AG04450 (cell line): ENCODE measurements around the gene ARHGEF12. TPM values are rescaled to one million over a fixed set of nuclear protein-coding genes. Genes with fewer than 3 reads are reported as not detected.

Experiments
- CTCF ChIA-PET: fragments of 300-600, 350-600 bp; formaldehyde crosslinking; extraction: SDS; loops from one replicate; lab custom pipeline; 2022; ENCODE audit warnings: antibody characterized with exemption, inconsistent platforms; lab: Charles Lee
- POLR2A ChIA-PET: fragments of 350-600 bp; formaldehyde crosslinking; extraction: SDS; loops from one replicate; lab custom pipeline; 2021; ENCODE audit warnings: antibody characterized with exemption, inconsistent platforms; lab: Yijun Ruan, JAX
- DNase-seq: peaks from one replicate; pipeline ENCODE4 v3.0.0-alpha.2; 2011; ENCODE audit warnings: low read depth, low spot score
- H3K27ac ChIP-seq: one replicate; pipeline ENCODE4 v1.5.1; 2012; ENCODE audit warnings: low read depth, low read length, control low read depth
- H3K27me3 ChIP-seq: one replicate; pipeline ENCODE4 v1.6.0; 2012; ENCODE audit warnings: low read length; ENCODE audit not compliant: control insufficient read depth, insufficient read depth
- H3K4me3 ChIP-seq: 2 replicates; pipeline ENCODE4 v1.5.1; 2011; ENCODE audit warnings: mild to moderate bottlenecking, low read depth, low read length, control low read depth
- H3K9me3 ChIP-seq: 2 replicates; pipeline ENCODE4 v1.5.1; 2012; ENCODE audit warnings: low read length; ENCODE audit not compliant: control insufficient read depth, insufficient read depth
- CTCF ChIP-seq: IDR thresholded peaks from 2 replicates; pipeline ENCODE4 v1.5.1; 2011; ENCODE audit warnings: low read depth, low read length, control low read depth, inconsistent platforms
- polyA plus RNA-seq: library from polyadenylated mRNA; depleted of rRNA; stranded (reverse); fragments of >200 nt; gene quantifications from 2 replicates; pipeline ENCODE4 v1.2.3, GENCODE V29; 2011

ARHGEF12 gene
- polyA plus RNA-seq, 1 experiment = 64.8 TPM

DNA sequence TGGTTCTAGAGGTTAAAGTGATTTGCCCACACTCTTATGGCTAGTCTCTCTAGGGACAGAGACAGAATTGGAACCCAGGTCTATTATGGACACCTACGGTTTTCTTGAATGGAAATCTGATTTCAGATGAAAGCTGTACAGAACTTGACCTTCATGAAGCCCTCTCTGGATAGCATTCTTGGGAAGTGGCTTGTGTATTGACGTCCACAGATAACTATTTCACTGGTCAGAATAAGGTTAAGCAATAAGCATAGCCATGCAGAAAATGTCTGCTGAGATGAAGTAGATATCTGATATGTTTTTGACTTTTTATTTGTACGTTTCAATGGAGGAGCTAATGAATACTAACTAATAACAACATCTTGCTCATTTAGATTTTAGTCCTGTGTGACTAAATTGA lies 10.0 kb upstream of the ARHGEF12 start:
- TF ChIP-seq CTCF = no peak
- peak overlapping the region; percentile 83 for H3K27ac ChIP-seq
- H3K27me3 ChIP-seq = no peaks in the 10 kb centered on the region
- H3K4me3 ChIP-seq = peak overlapping the region; percentile 70
- no peaks in the 10 kb centered on the region for H3K9me3 ChIP-seq
- no peak for DNase-seq
- POLR2A ChIA-PET = interaction anchor here (1.0 kb wide), 1 partner anchor 26 kb away, joined by 3 read pairs; no protein-coding TSS in a partner anchor
- CTCF ChIA-PET = interaction anchor here (1.2 to 2.7 kb wide), 4 partner anchors 9 to 26 kb away, joined by 4 to 23 read pairs (median 8); no protein-coding TSS in a partner anchor

DNA sequence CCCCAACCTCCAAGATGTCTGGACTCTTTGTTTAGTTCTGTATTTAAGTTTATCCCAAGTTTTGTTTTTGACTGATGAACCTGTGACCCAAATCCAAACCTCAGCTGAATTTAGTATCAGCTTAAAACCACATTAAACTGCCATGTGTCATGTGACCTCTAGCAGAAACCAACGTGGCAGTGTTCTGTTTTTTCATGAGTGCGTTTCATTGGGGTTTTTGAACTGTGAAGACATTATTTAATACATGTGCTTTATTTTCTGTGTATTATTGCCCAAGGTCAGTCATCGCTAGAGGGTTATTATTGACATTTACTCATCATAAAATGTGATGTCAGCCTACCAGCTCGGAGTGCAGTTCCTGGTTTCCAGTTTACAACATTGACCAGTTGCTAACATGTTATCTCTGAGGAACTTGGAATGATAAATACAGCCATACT lies 9.3 kb upstream of the ARHGEF12 start:
- no peak for DNase-seq
- Histone ChIP-seq H3K27me3 (no peaks in the 10 kb centered on the region), H3K4me3 (no peak overlapping the region), H3K27ac (peak overlapping the region; percentile 25), H3K9me3 (no peaks in the 10 kb centered on the region)
- TF ChIP-seq CTCF = no peak
- ChIA-PET POLR2A (interaction anchor here (1.0 kb wide), 1 partner anchor 27 kb away, joined by 3 read pairs; no protein-coding TSS in a partner anchor), CTCF (interaction anchor here (1.2 to 2.7 kb wide), 4 partner anchors 8 to 27 kb away, joined by 4 to 23 read pairs (median 8); no protein-coding TSS in a partner anchor)

GRCh38 chr11:120327311-120327710 lies 8.9 kb upstream of the ARHGEF12 start:
- Histone ChIP-seq H3K9me3 (no peaks in the 10 kb centered on the region), H3K27ac (no peak overlapping the region), H3K27me3 (no peaks in the 10 kb centered on the region), H3K4me3 (no peak overlapping the region)
- TF ChIP-seq CTCF = no peak
- CTCF ChIA-PET = interaction anchor here (1.2 to 1.6 kb wide), 2 partner anchors 23 to 27 kb away, joined by 4 to 6 read pairs; no protein-coding TSS in a partner anchor
- POLR2A ChIA-PET = interaction anchor here (1.0 kb wide), 1 partner anchor 27 kb away, joined by 3 read pairs; no protein-coding TSS in a partner anchor
- DNase-seq = no peak

DNA sequence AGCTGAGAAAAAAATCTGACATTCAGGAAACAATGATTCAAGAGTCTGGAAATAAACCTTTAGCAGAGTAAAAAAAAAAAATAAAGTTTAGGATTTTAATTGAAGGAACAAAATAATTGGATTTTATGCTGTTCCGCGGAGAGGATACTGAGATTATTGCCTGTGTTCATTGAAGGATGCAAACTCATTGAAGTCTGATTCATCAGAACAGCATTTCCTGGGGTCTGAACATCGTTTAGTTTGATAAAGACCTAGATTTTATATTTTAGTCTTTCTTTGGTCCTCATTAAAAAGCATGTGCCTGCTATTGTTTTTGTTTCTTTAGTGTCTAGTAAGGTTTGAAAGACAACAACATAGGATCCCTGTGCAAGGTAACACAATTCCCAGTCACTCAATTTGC lies 6.7 kb upstream of the ARHGEF12 start:
- no peak for DNase-seq
- H3K9me3 ChIP-seq = no peaks in the 10 kb centered on the region
- no peaks in the 10 kb centered on the region for H3K27me3 ChIP-seq
- H3K27ac ChIP-seq = no peak overlapping the region
- CTCF ChIA-PET = interaction anchor here (0.7 to 0.8 kb wide), 2 partner anchors 26 to 375 kb away, joined by 3 read pairs; no protein-coding TSS in a partner anchor
- H3K4me3 ChIP-seq = no peak overlapping the region
- POLR2A ChIA-PET = no interaction called here
- TF ChIP-seq CTCF = no peak

GRCh38 chr11:120330045-120330444 lies 6.2 kb upstream of the ARHGEF12 start:
- CTCF ChIA-PET = interaction anchor here (0.6 to 0.8 kb wide), 2 partner anchors 27 to 171 kb away, joined by 3 to 5 read pairs; no protein-coding TSS in a partner anchor
- TF ChIP-seq CTCF = no peak

More at GRCh38 chr11:120330045-120330444, 6.2 kb upstream of the ARHGEF12 start:
- Histone ChIP-seq H3K27ac (peak overlapping the region; percentile 11), H3K27me3 (no peaks in the 10 kb centered on the region), H3K4me3 (no peak overlapping the region), H3K9me3 (no peaks in the 10 kb centered on the region)
- POLR2A ChIA-PET = no interaction called here
- no peak for DNase-seq
